GM21717 (cell line): ENCODE data around the gene GPR101.

Source experiments
- ATAC-seq: cut with Tn5 transposase; IDR thresholded peaks from one replicate; pipeline ENCODE4 v1.9.1; 2021; ENCODE audit warnings: mild to moderate bottlenecking, moderate library complexity; ENCODE audit not compliant: unreplicated experiment

The GPR101 gene

DNA sequence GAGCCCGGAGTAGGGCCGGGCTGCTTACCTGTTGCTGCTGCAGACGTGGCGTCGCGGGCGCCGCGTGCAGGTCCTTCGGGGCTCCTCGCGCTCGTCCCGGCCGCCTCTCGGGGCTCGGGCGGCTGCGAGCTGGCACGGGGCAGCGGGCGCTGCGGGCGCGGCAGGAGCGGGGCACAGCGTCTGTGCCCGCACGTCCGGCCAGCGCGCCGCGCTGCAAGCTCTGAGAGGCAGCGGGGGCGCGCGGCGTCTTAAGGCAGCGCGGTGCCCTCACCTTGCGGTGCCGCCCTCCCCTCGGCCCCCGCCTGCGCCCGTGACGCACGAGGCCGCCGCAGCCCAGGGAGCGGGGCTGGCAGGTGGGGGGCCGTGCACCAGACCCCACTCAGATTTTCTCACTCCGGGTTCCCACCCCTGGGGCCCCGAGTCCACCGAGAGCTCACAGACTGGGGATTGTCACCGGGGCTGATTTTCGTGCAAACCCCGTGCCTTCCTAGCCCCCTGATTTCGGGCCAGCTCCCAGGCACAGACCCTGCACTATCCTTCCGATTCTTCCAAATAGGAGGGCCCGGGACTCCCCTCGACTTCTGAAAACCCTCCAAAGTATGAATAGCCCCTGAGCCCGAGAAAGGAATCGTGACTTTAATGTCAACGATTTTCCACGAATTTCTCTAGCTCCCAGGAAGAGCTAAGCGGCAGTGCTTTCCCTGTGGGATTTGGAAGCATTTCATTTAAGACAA, at the start of gene GPR101:
GPR101 (minus strand) TSS at position 222 of the 734 bp plus-strand sequence. CDS start 2,321 bp downstream, outside the sequence.
- ATAC-seq: no peak

DNA sequence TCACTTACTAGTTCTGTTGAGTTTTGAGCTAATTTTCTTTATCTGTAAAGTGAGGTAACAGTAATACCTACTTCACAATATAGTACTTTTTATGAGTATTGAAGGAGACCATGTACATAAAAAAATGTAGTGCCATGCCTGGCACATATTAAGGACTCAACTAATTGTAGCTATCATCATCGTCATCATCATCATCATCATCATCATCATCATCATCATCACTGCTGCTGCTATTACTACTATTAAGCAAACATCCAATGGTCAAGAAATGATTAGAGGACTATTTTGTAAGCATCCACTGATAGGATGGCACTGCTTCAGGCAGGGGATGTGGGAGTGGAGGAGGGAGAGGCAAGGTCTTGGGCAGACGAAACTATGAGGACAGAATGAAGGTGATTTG, 47.4 kb upstream of the GPR101 start:
- no peak for ATAC-seq

DNA sequence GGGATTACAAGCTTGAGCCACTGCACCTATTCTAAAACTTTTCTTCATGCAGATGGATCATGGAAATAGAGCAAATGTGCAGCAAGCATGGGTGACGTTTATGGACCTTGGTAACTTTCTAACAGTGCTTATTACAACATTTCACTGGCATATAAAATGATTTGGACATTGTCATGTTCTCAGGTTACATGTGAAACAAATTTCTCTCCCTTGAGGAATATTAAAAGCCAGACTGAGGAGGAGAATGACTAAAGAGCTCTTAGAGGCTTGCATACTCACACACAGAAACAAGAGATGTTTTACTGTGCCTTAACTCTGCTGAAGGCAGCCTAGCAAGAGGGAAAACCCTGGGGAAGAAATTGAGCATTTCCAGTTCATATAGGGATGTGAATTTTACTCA, 38.6 kb upstream of the GPR101 start:
- ATAC-seq: no peak

DNA sequence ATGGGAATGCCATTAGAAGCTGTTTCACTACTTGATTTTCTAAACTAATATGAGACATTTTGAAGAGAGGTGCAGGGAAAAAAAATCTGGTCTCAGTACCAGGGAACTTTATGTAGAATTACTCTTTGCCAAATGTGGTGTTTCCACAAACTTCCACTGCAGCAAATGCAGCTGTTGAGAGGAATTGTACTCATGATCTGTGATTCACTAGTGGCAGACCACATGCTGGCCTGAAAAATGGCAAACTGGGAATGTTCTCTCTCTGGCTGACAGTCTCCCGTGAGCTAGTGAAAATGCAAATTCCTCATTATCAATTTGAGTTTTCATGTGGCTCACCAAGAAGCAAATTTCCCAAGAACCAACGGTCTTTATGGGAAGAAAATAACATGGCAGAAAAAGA, 37.8 kb upstream of the GPR101 start:
- no peak for ATAC-seq

DNA sequence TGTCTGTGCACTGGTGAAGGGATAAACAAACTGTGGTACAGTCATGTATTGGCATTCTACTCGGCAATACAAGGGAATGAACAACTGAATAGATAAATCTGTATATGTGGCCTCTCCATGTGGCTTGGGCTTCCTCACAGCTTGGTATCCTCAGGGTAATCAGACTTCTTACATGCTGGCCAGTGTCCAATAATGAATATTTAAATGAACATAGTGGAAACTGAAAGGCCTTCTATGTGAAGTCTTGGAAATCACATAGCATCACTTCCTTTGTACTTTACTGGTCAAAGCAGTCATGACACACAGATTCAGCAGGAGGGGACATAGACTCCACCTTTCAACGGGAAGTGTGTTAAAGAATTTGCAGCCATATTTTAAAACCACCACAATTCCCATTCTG, 33.4 kb upstream of the GPR101 start:
- no peak for ATAC-seq

GRCh38 chrX:137062915-137063617, 29.3 kb upstream of the GPR101 start:
- no peak for ATAC-seq

DNA sequence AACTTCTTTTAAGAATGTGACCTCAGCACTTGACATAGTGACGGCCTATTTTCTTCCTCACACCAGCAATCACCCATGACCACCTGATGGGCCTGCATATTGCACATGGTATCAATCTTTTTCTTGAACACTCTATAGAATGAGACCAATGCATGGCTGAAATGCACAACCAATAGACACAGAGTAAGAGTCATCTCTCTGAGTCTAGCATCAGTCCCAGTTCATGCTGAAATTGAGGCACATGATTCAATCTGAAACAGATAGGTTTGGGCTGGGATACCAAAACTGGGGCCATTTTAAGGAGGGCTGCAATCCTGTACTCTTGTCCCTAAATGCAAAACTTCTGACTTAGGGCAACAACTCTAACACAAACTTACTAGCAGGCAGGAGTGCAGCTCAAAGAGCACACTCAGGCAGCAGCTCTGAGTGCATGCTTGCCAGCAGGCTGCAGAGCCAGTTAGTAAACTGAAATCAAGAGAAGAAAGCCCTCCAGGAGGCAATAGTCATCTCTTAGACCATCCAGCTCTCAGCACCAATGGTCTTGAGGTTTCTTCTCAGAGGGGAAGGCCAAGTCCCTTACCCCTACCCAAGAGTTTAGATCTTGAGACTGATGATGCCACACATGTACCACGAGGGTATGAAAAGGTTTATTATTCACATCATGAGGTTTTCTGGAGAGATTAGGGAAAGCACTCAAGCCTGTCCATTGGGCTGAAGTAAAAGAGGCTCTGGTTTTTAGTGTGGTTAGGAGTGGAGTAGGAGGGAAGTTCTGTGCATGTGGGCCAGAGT, 24.7 kb upstream of the GPR101 start:
- no peak for ATAC-seq

GRCh38 chrX:137052643-137053235, 18.9 kb upstream of the GPR101 start:
- ATAC-seq: peak; percentile 20

DNA sequence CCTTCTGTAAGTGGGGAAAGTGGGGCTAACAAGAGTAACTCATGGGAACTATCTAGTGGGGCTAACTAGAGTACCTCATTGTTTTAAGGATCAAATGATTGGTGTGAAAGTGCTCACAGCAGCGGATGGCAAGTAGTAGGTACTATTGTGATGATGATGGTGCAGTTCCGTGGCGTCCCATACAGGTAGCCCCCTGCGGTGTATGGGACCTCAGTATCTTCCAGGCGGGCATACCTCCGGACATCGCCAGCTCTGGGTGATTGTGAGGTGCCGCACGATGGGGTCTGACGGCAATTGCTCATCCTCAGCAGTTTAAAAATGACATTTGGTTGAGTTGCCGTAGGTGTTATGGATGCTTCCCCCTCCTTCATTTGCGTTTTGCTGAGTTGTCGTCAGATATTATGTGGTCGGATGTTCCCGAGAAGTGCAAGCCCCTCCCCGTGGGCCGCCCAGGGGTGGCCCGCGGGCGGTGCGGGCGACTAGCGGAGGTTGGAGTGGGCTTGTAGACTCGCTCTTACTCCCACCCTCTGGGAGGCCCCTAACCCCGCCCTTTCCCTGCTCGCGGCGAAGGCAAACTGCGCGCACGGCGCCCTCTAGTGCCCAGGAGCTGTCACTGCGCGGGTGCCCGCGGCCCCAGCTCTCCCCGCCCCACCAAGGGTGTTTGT, 18.3 kb upstream of the GPR101 start:
- peak; percentile 99 for ATAC-seq

DNA sequence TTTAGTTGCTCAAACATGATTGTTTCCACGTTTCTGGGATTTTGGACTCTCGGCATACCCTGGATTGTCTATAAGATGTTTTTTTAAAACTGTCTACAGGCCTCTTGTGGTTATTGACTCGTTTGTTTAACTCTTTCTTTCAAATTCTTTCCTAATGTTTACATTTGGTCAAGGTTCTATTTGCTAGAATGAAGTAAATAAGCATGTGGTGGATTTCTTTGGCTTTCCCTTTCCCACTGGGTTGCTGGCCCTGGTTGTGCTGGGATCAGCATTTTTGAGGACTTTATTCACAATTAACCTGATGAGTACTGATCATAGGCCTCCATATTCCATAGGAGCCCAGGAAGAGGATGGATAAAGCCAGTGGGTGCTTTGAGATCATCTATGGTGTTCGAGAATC, 11.1 kb upstream of the GPR101 start:
- ATAC-seq: no peak

- no peak for ATAC-seq
Observed at GRCh38 chrX:137043736-137044135, 9.9 kb upstream of the GPR101 start.

- ATAC-seq: no peak
Observed at GRCh38 chrX:137041329-137041728, 7.5 kb upstream of the GPR101 start.

- ATAC-seq: no peak
Observed at GRCh38 chrX:137040113-137040794, 6.5 kb upstream of the GPR101 start.

DNA sequence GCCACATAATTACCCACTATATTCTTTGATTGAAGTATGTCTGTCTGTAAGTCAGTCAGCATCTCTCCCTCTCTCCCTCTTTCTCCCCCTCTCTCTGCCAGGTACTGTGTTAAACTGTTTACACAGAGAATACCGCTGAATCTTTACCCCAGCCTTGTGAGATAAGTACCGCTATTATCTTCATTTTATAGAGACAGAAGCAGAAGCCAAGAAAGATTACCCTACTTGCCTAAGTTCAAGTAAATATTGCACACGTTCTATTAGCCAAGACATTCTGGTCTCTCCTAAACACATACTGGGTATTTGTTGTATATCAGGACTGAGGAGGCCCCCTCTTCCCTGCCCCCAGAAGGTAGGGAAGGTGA, 695 bp upstream of the GPR101 start:
- ATAC-seq: no peak

GRCh38 chrX:137032841-137033773, 688 bp downstream of the GPR101 start:
- no peak for ATAC-seq

GRCh38 chrX:137032341-137032694, 1.5 kb downstream of the GPR101 start:
- peak; percentile 46 for ATAC-seq

DNA sequence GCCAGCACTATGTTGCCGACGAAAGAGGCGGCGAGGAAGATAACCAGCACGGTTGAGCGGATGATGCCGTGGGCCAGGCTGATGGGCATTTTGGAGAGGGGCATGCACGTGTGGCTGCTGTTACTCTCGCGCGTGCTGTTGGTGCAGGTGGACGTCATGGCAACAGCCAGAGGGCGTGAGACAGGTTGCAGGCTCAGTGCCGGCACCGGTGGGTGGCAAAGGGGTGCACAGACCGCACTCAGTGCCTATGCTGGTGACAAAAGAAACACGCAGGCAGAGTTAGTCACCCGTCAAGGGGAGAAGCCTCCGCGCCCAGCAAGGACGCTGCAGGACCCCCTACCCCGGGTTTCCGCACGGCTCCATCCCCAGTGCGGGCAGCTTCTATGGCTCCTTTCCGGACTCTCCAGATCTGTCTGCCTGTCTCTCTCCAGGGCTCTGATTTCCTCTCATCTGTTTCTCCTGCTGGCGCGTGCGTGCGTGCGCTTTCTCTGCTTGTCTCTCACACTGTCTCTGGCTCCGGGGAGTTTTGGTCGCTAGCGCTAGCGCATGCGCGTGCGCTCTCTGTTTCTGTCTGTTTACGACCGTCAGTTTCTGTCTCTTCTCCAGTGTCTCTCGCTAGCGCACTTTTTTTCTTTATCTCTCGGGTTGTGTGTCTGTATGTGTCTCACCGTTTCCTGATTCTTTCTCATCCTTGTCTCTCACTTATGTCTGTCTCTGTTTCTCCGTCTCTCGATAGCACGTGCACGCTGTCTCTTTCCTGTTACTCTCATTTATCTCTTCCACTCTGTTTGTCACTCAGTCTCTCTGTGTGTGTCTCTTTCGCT, 2.1 kb downstream of the GPR101 start:
- ATAC-seq: peak; percentile 84

DNA sequence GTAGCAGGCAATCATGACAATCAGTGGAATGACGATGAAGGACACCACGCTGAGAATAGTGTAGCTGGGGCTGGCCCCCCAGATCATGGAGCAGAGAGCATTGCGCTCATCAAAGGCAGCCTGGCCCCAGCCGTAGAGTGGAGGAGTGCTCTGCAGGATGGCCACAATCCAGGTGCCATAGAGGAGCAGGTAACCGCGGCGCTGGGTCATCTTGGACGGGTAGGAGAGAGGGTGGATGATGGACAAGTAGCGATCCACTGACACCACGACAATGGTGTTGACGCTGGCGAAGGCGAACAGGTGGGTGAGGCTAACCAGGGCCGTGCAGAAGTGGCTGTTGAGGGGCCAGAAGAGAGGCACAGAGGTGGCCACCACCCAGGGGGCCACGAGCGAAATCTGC, 2.8 kb downstream of the GPR101 start:
- ATAC-seq: no peak
